Measurements from ENCODE around the gene MIB2.

GRCh38 chr1:1596493-1597274 is 18.6 kb upstream of the MIB2 start:
- no peak for TF ChIP-seq CTCF (IDR thresholded peaks at IDR 0.05)
- TF ChIP-seq POLR2A (IDR thresholded peaks at IDR 0.05): no peak

Data from right lobe of liver (tissue), 4 donors.